PC-9 (cell line): Measurements from ENCODE around the gene PEA15.

Source experiments
- EZH2 ChIP-seq: fragments of 200-600 bp; sonication (generic); IDR thresholded peaks from 2 replicates; pipeline ENCODE4 v1.8.0; 2017; ENCODE audit warnings: antibody characterized with exemption, low read depth
- TF ChIP-seq, protein P1 (sequence below): fragments of 200-600 bp; sonication (generic); conservative IDR thresholded peaks from 2 replicates; pipeline ENCODE4 v1.6.1; 2017; ENCODE audit warnings: mixed run types, antibody characterized with exemption, mild to moderate bottlenecking, moderate library complexity

DNA sequence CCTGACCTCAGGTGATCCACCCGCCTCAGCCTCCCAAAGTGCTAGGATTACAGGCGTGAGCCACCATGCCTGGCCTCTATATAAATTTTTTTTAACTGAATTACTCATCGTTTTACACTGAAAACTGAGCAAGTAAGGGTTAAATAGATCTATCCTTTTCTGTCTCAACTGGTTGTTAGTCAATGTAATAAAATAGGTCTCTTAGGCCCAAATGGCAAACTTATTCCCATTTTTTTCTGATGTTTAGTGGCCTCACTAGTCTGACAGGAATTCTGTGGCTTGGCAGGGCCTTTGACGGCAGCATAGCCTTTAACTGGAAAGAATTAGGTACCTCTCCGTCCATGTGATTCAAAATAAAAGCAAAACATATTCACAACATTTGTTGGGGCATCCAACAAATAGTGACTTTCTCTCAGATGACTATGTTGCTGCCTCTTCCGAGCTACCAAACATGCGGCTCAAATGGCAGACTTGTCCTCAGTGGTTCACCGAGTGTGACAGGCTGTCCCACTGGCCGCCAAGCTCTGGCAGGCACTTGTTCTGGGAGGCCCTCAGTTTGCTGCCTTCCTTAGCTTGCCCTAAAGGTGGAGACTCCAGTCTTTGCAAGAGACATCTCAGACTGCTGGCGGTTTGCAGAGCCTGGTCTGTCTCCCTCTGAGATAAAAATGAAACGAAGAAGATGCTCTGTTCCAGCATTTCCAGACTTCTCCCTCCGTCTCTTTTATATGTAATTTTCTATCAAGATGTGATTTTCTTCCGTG is 36.4 kb upstream of the PEA15 start:
- TF ChIP-seq, protein P1, sequence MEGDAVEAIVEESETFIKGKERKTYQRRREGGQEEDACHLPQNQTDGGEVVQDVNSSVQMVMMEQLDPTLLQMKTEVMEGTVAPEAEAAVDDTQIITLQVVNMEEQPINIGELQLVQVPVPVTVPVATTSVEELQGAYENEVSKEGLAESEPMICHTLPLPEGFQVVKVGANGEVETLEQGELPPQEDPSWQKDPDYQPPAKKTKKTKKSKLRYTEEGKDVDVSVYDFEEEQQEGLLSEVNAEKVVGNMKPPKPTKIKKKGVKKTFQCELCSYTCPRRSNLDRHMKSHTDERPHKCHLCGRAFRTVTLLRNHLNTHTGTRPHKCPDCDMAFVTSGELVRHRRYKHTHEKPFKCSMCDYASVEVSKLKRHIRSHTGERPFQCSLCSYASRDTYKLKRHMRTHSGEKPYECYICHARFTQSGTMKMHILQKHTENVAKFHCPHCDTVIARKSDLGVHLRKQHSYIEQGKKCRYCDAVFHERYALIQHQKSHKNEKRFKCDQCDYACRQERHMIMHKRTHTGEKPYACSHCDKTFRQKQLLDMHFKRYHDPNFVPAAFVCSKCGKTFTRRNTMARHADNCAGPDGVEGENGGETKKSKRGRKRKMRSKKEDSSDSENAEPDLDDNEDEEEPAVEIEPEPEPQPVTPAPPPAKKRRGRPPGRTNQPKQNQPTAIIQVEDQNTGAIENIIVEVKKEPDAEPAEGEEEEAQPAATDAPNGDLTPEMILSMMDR: no peak
- no peak for TF ChIP-seq EZH2
